Subcutaneous adipose tissue (tissue), 4 donors: ENCODE measurements around the gene TADA3. TPM values are rescaled to one million over a fixed set of nuclear protein-coding genes. Genes with fewer than 3 reads are reported as not detected.

Experiments used
- total RNA-seq, 4 donors: library from RNA; depleted of rRNA; stranded (reverse); fragments of >200 nt; gene quantifications; one replicate each; pipeline ENCODE4 v1.1.0, GENCODE V29; 2016
- TF ChIP-seq, protein P1 (sequence below): fragments of 450-650 bp; IDR thresholded peaks from one replicate; pipeline ENCODE4 v1.5.1; 2016; ENCODE audit warnings: low read depth, mild to moderate bottlenecking, control low read depth, antibody characterized with exemption, moderate library complexity

Gene TADA3
- total RNA-seq, 4 donors from 2014 or later: 32.1 to 69.6 (median 58.9) TPM

DNA sequence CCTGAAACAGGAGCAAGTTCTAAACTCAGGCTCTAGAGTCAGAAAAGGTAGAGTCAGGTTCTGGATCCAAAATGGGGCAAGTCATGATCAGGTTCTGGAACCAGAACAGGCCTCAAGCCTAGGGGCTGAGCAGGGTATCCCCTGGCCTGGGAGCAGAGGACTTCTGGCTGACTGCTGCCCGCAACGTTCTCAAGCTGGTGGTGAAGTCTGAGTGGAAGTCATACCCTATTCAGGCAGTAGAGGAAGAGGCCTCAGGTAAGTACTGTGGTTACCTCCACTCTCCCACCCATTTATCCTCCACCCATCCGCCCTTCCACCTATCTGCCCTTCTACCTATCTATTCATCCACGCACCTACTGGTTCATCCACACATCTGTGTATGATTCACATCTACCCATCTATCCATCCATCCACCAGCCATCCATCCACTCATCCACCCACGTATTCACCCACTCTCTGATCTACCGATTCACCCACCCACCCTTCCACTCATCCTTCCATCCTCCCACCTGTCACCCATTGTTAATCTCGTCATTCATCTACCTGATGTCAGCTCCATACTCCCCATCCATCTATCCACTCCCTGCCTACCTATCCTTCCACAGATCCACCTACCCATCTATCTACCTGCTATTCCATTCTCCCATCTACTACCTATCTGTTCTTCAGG lies 26.5 kb upstream of the TADA3 start:
- TF ChIP-seq, protein P1, sequence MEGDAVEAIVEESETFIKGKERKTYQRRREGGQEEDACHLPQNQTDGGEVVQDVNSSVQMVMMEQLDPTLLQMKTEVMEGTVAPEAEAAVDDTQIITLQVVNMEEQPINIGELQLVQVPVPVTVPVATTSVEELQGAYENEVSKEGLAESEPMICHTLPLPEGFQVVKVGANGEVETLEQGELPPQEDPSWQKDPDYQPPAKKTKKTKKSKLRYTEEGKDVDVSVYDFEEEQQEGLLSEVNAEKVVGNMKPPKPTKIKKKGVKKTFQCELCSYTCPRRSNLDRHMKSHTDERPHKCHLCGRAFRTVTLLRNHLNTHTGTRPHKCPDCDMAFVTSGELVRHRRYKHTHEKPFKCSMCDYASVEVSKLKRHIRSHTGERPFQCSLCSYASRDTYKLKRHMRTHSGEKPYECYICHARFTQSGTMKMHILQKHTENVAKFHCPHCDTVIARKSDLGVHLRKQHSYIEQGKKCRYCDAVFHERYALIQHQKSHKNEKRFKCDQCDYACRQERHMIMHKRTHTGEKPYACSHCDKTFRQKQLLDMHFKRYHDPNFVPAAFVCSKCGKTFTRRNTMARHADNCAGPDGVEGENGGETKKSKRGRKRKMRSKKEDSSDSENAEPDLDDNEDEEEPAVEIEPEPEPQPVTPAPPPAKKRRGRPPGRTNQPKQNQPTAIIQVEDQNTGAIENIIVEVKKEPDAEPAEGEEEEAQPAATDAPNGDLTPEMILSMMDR: no peak

- TF ChIP-seq, protein P1: no peak
These were observed 25.2 kb upstream of the TADA3 start for GRCh38 chr3:9817436-9817835.

DNA sequence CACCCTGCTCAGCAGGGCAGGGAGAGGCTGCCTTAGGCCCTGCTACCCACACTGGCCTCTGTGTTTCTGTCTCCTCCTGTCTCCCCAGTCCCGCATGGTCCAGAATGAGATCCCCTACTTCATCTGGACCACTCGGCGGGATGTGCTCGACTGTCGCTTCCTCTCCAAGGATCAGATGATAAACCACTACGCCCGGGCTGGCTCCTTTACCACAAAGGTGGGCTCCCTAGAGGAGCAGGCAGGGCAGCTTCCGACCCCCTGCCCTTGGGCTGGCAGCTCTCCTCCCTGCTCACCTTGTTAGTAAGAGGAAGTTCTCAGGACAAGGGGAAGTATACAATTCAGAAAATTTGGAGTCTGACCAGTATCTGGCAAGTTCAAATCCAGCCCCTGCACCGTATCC lies 23.7 kb upstream of the TADA3 start:
- TF ChIP-seq, protein P1: no peak

GRCh38 chr3:9812870-9813483 lies 20.7 kb upstream of the TADA3 start:
- TF ChIP-seq, protein P1: no peak

DNA sequence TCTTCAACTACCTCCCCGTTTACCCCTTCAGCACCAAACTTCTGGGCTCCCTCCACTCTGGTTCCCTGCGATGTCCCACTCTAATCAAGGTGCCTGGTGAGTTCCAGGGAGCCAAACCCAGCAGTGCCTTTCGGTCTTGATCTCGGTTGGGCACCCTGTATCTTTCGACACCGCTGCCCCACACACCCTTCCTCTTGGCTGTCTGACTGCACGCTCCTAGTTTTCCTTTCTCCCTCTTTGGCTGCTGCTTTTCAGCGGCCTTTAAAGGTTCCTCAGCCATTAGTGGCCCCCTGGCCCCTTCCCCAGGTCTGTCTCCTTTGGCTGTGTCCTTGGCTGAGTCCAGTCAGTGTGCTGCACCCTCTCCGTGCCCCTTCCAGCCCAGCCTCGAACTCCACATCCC lies 18.6 kb upstream of the TADA3 start:
- TF ChIP-seq, protein P1: no peak

- TF ChIP-seq, protein P1: no peak
These were observed 18.1 kb upstream of the TADA3 start for GRCh38 chr3:9810433-9810770.

- TF ChIP-seq, protein P1: no peak
These were observed 17.6 kb upstream of the TADA3 start, which contains the start of gene TTLL3 for GRCh38 chr3:9809615-9810432. TTLL3 (plus strand) TSS chr3:9810262; CDS start chr3:9810662, 400 bp downstream.
